RWPE2 (cell line): Measurements from ENCODE around the gene SSRP1.
"Not testable (repeated sequence)": the region's sequence is repeated elsewhere in the genome, so short reads cannot be mapped to it uniquely, and the experiment has no call there.

Source experiments
- ATAC-seq: fragments of 200-7000 bp; cut with Tn5 transposase; 3 replicates; pipeline ENCODE4 v1.9.1; 2021; ENCODE audit warnings: low read depth
- DNase-seq: peaks from one replicate; pipeline ENCODE4 v3.0.0-alpha.2; 2020; ENCODE audit warnings: low spot score
- H3K27ac ChIP-seq: fragments of 450-650 bp; 2 replicates; pipeline ENCODE4 v1.5.1; 2017; ENCODE audit warnings: mild to moderate bottlenecking; ENCODE audit not compliant: poor library complexity, severe bottlenecking
- H3K27me3 ChIP-seq: fragments of 250-450 bp; sonication (Bioruptor Pico); 2 replicates; pipeline ENCODE4 v1.5.1; 2021; ENCODE audit warnings: mild to moderate bottlenecking, moderate library complexity; ENCODE audit not compliant: insufficient read depth, poor library complexity, severe bottlenecking
- H3K36me3 ChIP-seq: fragments of 250-450 bp; sonication (Bioruptor Pico); 2 replicates; pipeline ENCODE4 v1.5.1; 2020; ENCODE audit warnings: low read depth, mild to moderate bottlenecking, moderate library complexity
- H3K4me1 ChIP-seq: fragments of 250-450 bp; sonication (Bioruptor Pico); 2 replicates; pipeline ENCODE4 v1.5.1; 2021; ENCODE audit warnings: mild to moderate bottlenecking, moderate library complexity; ENCODE audit not compliant: insufficient read depth, poor library complexity, severe bottlenecking
- H3K4me3 ChIP-seq: fragments of 250-450 bp; sonication (Bioruptor Pico); 2 replicates; pipeline ENCODE4 v1.5.1; 2021; ENCODE audit warnings: mild to moderate bottlenecking, moderate library complexity; ENCODE audit not compliant: severe bottlenecking
- H3K9me3 ChIP-seq: fragments of 250-450 bp; sonication (Bioruptor Pico); 2 replicates; pipeline ENCODE4 v1.5.1; 2021; ENCODE audit warnings: mild to moderate bottlenecking, moderate library complexity; ENCODE audit not compliant: severe bottlenecking
- CTCF ChIP-seq: fragments of 450-650 bp; IDR thresholded peaks from one replicate; pipeline ENCODE4 v1.5.1; 2017; ENCODE audit warnings: mild to moderate bottlenecking, moderate library complexity; ENCODE audit not compliant: poor library complexity, severe bottlenecking

SSRP1 gene

GRCh38 chr11:57340039-57340615 lies 4.4 kb upstream of the SSRP1 start:
- TF ChIP-seq CTCF = no peak
- DNase-seq (no peak), ATAC-seq (no peak)
- no peaks in the 10 kb centered on the region for H3K9me3 ChIP-seq
- H3K36me3 ChIP-seq = no peaks in the 10 kb centered on the region
- peaks cover 5% of the 10 kb centered on the region for H3K4me1 ChIP-seq
- H3K4me3 ChIP-seq = no peak overlapping the region
- no peak overlapping the region for H3K27ac ChIP-seq
- no peaks in the 10 kb centered on the region for H3K27me3 ChIP-seq

DNA sequence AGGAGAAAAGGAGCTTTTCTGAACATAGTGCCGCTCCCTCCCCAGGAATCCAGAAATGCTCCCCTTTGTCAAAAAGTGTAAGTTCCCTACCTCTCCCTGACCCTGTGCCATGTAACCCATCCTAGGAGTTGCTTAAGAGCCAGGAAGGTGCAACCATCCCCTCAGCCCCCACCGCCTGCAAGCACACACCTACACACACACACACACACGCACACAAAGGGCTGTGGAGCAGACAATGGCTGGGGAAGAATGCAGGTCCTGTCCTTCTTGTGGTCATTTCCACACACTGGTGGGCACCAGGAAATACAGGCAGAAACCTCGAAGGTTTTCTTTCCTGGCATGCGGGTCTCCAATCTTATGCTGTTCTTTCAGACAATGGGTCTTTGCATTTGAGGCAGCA lies 3.6 kb upstream of the SSRP1 start:
- H3K4me3 ChIP-seq = no peak overlapping the region
- peaks cover 12% of the 10 kb centered on the region for H3K4me1 ChIP-seq
- ATAC-seq (no peak), DNase-seq (no peak)
- no peaks in the 10 kb centered on the region for H3K27me3 ChIP-seq
- no peak overlapping the region for H3K27ac ChIP-seq
- peaks cover 7% of the 10 kb centered on the region for H3K36me3 ChIP-seq
- H3K9me3 ChIP-seq = no peaks in the 10 kb centered on the region
- TF ChIP-seq CTCF = no peak

DNA sequence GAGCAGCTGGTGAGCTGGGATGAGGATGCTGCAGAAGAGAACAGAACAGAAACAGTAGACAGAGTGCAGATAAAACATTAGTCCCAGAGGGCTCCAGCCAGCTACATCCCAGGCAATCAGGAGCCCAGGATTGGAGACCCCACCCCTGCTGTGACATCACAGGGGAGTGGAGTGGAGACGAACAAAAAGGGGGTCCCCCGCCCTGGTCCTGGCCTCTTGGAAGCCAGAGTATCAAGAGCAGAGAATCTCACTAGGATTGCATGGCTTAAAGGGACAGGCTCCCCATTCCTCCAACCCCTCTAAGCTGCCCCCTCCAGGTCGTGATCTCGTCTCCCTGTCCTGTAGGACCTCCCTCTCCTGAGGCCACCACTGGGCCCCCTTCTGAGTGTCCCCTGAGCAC lies 2.5 kb upstream of the SSRP1 start, which contains the start of gene P2RX3:
Gene P2RX3 (plus strand): TSS at position 211 of the 400 bp plus-strand sequence. CDS start 199 bp downstream, outside the sequence.
- Histone ChIP-seq H3K4me3 (no peak within 1 kb of the TSS), H3K9me3 (no peaks in the 10 kb centered on the region), H3K4me1 (peaks cover 14% of the 10 kb centered on the region), H3K27me3 (no peaks in the 10 kb centered on the region), H3K36me3 (peaks cover 19% of the 10 kb centered on the region), H3K27ac (no peak within 1 kb of the TSS)
- no peak for DNase-seq
- ATAC-seq = no peak
- no peak for TF ChIP-seq CTCF

GRCh38 chr11:57336856-57337255 lies 1.2 kb upstream of the SSRP1 start:
- not testable (repeated sequence) for DNase-seq

GRCh38 chr11:57336111-57336666 lies 497 bp upstream of the SSRP1 start:
- ATAC-seq (no peak), DNase-seq (no peak)
- H3K9me3 ChIP-seq = no peaks in the 10 kb centered on the region
- peaks cover 38% of the 10 kb centered on the region for H3K36me3 ChIP-seq
- no peaks in the 10 kb centered on the region for H3K27me3 ChIP-seq
- peaks cover 14% of the 10 kb centered on the region for H3K4me1 ChIP-seq
- H3K27ac ChIP-seq = peak overlapping the region; percentile 61
- peak overlapping the region; percentile 77 for H3K4me3 ChIP-seq
- peak; percentile 10 for TF ChIP-seq CTCF

More at GRCh38 chr11:57336856-57337255, 1.2 kb upstream of the SSRP1 start:
- not testable (repeated sequence) for H3K27ac ChIP-seq, H3K9me3 ChIP-seq, H3K4me3 ChIP-seq, H3K27me3 ChIP-seq, ATAC-seq
- Histone ChIP-seq H3K36me3 (peaks cover 32% of the 10 kb centered on the region), H3K4me1 (peaks cover 14% of the 10 kb centered on the region)
